ENCODE data around the gene PUS1. TPM values are rescaled to one million over a fixed set of nuclear protein-coding genes. Genes with fewer than 3 reads are reported as not detected.

Gene PUS1
- total and polyA plus RNA-seq, 9 of the 15 experiments (the other 6 are each of a cell fraction or from before 2014, with no cell fraction given) = 1.9 to 90.8 (median 30.0) TPM

- no peak for TF ChIP-seq PBX2 (CRISPR knock-in tag; IDR thresholded peaks at IDR 0.05; ENCODE audit: low read depth)
- TF ChIP-seq PBX2 (tag; conservative IDR thresholded peaks at IDR 0.05; ENCODE audit: low read depth) = no peak
- TF ChIP-seq NELFE (IDR thresholded peaks at IDR 0.05; ENCODE audit: insufficient read depth, insufficient read length) = no peak
- TF ChIP-seq ZNF57 (CRISPR knock-in tag; IDR thresholded peaks at IDR 0.05) = no peak
- no peak for TF ChIP-seq ZNF277 (CRISPR knock-in tag; IDR thresholded peaks at IDR 0.05; ENCODE audit: borderline replicate concordance)
- TF ChIP-seq HDAC6 (IDR thresholded peaks at IDR 0.05; ENCODE audit: low read depth, low read length) = no peak
- TF ChIP-seq JUNB (CRISPR knock-in tag; conservative IDR thresholded peaks at IDR 0.05) = no peak
- no peak for TF ChIP-seq ESRRB (CRISPR knock-in tag; IDR thresholded peaks at IDR 0.05; ENCODE audit: borderline replicate concordance)
- no peak for TF ChIP-seq FOXK2 (conservative IDR thresholded peaks at IDR 0.05 in 1 of 2, IDR thresholded peaks at IDR 0.05 in 1 of 2; ENCODE audit: low read depth in 2 of 2)
- no peak for TF ChIP-seq MTF1 (CRISPR knock-in tag; IDR thresholded peaks at IDR 0.05; ENCODE audit: borderline replicate concordance)
- peak; percentile 59 for TF ChIP-seq MEIS2 (IDR thresholded peaks at IDR 0.05; ENCODE audit: partially characterized antibody)
- no peak for TF ChIP-seq EP400 (IDR thresholded peaks at IDR 0.05)
- TF ChIP-seq ATF7 (IDR thresholded peaks at IDR 0.05) = no peak
- no peak for TF ChIP-seq CAMTA2 (CRISPR knock-in tag; conservative IDR thresholded peaks at IDR 0.05)
- no peak for TF ChIP-seq ZNF717 (CRISPR knock-in tag; IDR thresholded peaks at IDR 0.05)
- TF ChIP-seq PHF20 (IDR thresholded peaks at IDR 0.05; ENCODE audit: partially characterized antibody) = no peak
- TF ChIP-seq ZNF77 (CRISPR knock-in tag; IDR thresholded peaks at IDR 0.05) = no peak
- TF ChIP-seq, protein P1, sequence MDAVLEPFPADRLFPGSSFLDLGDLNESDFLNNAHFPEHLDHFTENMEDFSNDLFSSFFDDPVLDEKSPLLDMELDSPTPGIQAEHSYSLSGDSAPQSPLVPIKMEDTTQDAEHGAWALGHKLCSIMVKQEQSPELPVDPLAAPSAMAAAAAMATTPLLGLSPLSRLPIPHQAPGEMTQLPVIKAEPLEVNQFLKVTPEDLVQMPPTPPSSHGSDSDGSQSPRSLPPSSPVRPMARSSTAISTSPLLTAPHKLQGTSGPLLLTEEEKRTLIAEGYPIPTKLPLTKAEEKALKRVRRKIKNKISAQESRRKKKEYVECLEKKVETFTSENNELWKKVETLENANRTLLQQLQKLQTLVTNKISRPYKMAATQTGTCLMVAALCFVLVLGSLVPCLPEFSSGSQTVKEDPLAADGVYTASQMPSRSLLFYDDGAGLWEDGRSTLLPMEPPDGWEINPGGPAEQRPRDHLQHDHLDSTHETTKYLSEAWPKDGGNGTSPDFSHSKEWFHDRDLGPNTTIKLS (IDR thresholded peaks at IDR 0.05; ENCODE audit: borderline replicate concordance, low read depth) = no peak
- TF ChIP-seq STAT6 (CRISPR knock-in tag; IDR thresholded peaks at IDR 0.05) = no peak
- TF ChIP-seq NFXL1 (CRISPR knock-in tag; IDR thresholded peaks at IDR 0.05) = no peak
- no peak for TF ChIP-seq ZNF3 (CRISPR knock-in tag; IDR thresholded peaks at IDR 0.05)
- no peak for TF ChIP-seq ZNF551 (CRISPR knock-in tag; IDR thresholded peaks at IDR 0.05)
- TF ChIP-seq SPI1 (IDR thresholded peaks at IDR 0.05; ENCODE audit: borderline replicate concordance, low read depth, low read length) = no peak
These were observed 34.7 kb upstream of the PUS1 start, which contains the start of gene ULK1 (continued) for GRCh38 chr12:131894313-131894860.
